Gastroesophageal sphincter (tissue), 3 donors: ENCODE results near the gene NELFCD.

ENCODE experiments used
- CTCF ChIP-seq, 4 experiments: fragments of 200-600 bp in 2 of 4; fragments of 450-650 bp in 2 of 4; sonication (generic) in 1 of 4; IDR thresholded peaks; one replicate each; pipeline ENCODE4 v1.5.1; 2017 to 2019; ENCODE audit warnings: antibody characterized with exemption in 4 of 4, mild to moderate bottlenecking in 2 of 4, moderate library complexity in 2 of 4
- POLR2A ChIP-seq, 2 donors: fragments of 450-650 bp; IDR thresholded peaks; one replicate each; pipeline ENCODE4 v1.6.1; 2017; ENCODE audit warnings: antibody characterized with exemption in 2 of 2, mild to moderate bottlenecking in 2 of 2, moderate library complexity in 1 of 2
- POLR2AphosphoS5 ChIP-seq: sonication (generic); formaldehyde crosslinking; IDR thresholded peaks from one replicate; pipeline ENCODE4 v1.6.1; 2017; ENCODE audit warnings: antibody characterized with exemption

- TF ChIP-seq CTCF (IDR thresholded peaks at IDR 0.05) (no peak), POLR2AphosphoS5 (no peak), POLR2A (IDR thresholded peaks at IDR 0.05) (no peak)
These were observed 10.7 kb downstream of the NELFCD start for GRCh38 chr20:58991715-58992114.
